Measurements from ENCODE around the gene FBLN2. TPM values are rescaled to one million over a fixed set of nuclear protein-coding genes. Genes with fewer than 3 reads are reported as not detected.
A peak's percentile ranks its signal among the peaks of the same experiment; 100 is the strongest.

FBLN2 gene
- polyA plus RNA-seq, 3 donors, result 0.08 TPM; not detected in 2

DNA sequence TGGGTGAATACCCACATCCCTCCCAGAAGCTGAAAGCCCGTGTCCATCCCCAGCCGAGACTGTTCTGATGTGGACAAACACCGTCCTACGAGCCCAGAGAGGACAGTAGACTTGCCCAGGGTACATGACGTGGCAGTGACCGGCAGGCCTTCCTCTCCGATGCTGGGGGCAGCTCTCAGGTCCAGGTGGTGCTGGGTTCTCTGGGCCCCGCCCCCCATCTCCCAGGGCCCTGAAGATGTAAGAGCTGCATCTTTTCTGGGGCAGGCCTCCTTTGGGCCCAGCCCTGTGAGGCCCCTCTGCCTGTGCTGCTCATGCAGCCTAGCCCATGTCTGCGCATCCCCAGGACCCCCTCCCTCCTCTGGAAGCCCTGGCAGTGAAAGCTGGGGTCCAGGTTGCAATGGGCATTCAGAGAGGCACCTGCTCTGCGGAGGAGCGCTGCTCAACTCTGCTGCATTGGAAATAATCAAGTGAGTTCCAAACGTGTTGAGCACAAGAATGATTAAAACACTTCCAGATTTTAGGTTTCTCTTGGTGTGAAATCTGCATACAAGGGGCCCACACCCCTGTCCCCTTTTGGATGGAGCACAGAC, 71.9 kb downstream of the FBLN2 start:
- Histone ChIP-seq H3K4me3 (replicated peaks in 1 of 3; ENCODE audit: low read depth in 2 of 3, low read length in 3 of 3) (no peak overlapping the region), H2AFZ (ENCODE audit: insufficient read depth, low read depth, low read length, poor library complexity, severe bottlenecking) (no peak overlapping the region), H4K20me1 (ENCODE audit: insufficient read depth, low read length) (no peaks in the 10 kb centered on the region), H3K9ac (ENCODE audit: insufficient read depth, low read length, poor library complexity, severe bottlenecking) (no peak overlapping the region), H3K27ac (ENCODE audit: low read depth in 1 of 2, low read length in 2 of 2) (no peak overlapping the region), H3K36me3 (replicated peaks in 1 of 2; ENCODE audit: control insufficient read depth in 1 of 2, insufficient read depth in 2 of 2, low read length in 2 of 2) (no peaks in the 10 kb centered on the region), H3K79me2 (ENCODE audit: insufficient read depth, low read length) (no peaks in the 10 kb centered on the region), H3K27me3 (ENCODE audit: control insufficient read depth in 2 of 2, insufficient read depth in 2 of 2, low read length in 2 of 2) (no peaks in the 10 kb centered on the region), H3K4me1 (ENCODE audit: control insufficient read depth in 1 of 2, insufficient read depth in 2 of 2, low read length in 2 of 2) (no peaks in the 10 kb centered on the region), H3K4me2 (replicated peaks; ENCODE audit: extremely low read depth, low read length, poor library complexity, severe bottlenecking) (no peak overlapping the region), H3K9me3 (replicated peaks in 1 of 2; ENCODE audit: control insufficient read depth in 1 of 2, insufficient read depth in 1 of 2, low read length in 2 of 2) (no peaks in the 10 kb centered on the region)
- H3K4me3 Mint-ChIP-seq, result no peak overlapping the region
- no peak overlapping the region for H3K27ac Mint-ChIP-seq
- H3K36me3 Mint-ChIP-seq, result no peaks in the 10 kb centered on the region
- 93% methylated on average over 12 of the region's 12 CpGs for WGBS (ENCODE audit: insufficient coverage)
- intact Hi-C loops (cut with micrococcal nuclease), result no loop called here
- H3K9me3 Mint-ChIP-seq, result peaks cover 0 to under 1% (median 0%) of the 10 kb centered on the region in 7 donors
- H3K4me1 Mint-ChIP-seq, result no peaks in the 10 kb centered on the region
- TF ChIP-seq, protein P1, sequence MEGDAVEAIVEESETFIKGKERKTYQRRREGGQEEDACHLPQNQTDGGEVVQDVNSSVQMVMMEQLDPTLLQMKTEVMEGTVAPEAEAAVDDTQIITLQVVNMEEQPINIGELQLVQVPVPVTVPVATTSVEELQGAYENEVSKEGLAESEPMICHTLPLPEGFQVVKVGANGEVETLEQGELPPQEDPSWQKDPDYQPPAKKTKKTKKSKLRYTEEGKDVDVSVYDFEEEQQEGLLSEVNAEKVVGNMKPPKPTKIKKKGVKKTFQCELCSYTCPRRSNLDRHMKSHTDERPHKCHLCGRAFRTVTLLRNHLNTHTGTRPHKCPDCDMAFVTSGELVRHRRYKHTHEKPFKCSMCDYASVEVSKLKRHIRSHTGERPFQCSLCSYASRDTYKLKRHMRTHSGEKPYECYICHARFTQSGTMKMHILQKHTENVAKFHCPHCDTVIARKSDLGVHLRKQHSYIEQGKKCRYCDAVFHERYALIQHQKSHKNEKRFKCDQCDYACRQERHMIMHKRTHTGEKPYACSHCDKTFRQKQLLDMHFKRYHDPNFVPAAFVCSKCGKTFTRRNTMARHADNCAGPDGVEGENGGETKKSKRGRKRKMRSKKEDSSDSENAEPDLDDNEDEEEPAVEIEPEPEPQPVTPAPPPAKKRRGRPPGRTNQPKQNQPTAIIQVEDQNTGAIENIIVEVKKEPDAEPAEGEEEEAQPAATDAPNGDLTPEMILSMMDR (IDR thresholded peaks at IDR 0.05), result no peak
- DNase-seq, result no peak
- H3K27me3 Mint-ChIP-seq (ENCODE audit: low read depth in 3 of 3), result peaks cover 0 to 9% (median 0%) of the 10 kb centered on the region in 3 donors

DNA sequence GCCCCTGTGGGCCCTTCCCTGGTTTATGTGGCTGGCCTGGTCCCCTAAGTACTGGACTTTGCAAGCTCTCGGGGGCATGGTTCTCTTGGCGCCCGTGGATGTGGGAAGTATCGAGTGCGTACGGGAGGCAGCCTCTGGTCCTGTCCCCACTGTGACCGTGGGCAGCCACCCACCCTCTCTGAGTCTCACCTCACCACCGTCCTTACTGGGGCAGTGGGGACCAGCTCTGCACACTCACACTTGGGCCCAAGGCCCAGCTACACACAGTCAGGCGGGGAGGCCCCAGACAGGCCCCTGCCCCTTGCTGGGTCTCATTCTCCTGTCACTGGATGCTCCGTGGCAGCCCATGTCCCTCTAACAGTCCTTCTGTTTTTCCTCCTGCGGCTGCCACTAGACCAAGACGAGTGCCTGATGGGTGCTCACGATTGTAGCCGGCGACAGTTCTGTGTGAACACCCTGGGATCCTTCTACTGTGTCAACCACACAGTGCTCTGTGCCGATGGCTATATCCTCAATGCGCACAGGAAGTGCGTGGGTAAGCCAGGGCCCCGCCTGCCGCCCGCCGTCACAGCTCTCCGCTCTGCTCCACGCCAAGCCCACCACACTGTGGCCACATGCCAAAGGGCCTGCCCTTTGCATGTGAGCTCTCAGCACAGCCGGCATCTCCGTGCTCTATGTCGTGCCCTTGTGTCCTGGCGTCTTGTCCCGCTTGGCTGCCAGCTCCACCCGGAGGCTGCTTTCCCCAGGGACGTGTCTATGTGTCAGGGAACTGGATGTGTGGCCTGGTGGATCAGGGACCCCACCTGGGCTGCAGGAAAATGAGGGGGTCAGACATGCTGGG, 72.7 kb downstream of the FBLN2 start:
- Histone ChIP-seq H3K36me3 (replicated peaks in 1 of 2; ENCODE audit: control insufficient read depth in 1 of 2, insufficient read depth in 2 of 2, low read length in 2 of 2) (no peaks in the 10 kb centered on the region), H3K4me3 (replicated peaks in 1 of 3; ENCODE audit: low read depth in 2 of 3, low read length in 3 of 3) (no peak overlapping the region), H2AFZ (ENCODE audit: insufficient read depth, low read depth, low read length, poor library complexity, severe bottlenecking) (no peak overlapping the region), H3K9me3 (replicated peaks in 1 of 2; ENCODE audit: control insufficient read depth in 1 of 2, insufficient read depth in 1 of 2, low read length in 2 of 2) (no peaks in the 10 kb centered on the region), H3K79me2 (ENCODE audit: insufficient read depth, low read length) (no peaks in the 10 kb centered on the region), H3K27ac (ENCODE audit: low read depth in 1 of 2, low read length in 2 of 2) (no peak overlapping the region), H3K9ac (ENCODE audit: insufficient read depth, low read length, poor library complexity, severe bottlenecking) (no peak overlapping the region), H3K27me3 (ENCODE audit: control insufficient read depth in 2 of 2, insufficient read depth in 2 of 2, low read length in 2 of 2) (no peaks in the 10 kb centered on the region), H3K4me1 (ENCODE audit: control insufficient read depth in 1 of 2, insufficient read depth in 2 of 2, low read length in 2 of 2) (no peaks in the 10 kb centered on the region), H4K20me1 (ENCODE audit: insufficient read depth, low read length) (no peaks in the 10 kb centered on the region), H3K4me2 (replicated peaks; ENCODE audit: extremely low read depth, low read length, poor library complexity, severe bottlenecking) (no peak overlapping the region)
- Mint-ChIP-seq H3K4me3 (peak overlapping the region in 1 of 2 donors; percentile 20), H3K27ac (peak overlapping the region in 1 of 7 donors; percentile 53), H3K27me3 (ENCODE audit: low read depth in 3 of 3) (peaks cover 0 to 11% (median 0%) of the 10 kb centered on the region in 3 donors), H3K9me3 (no peaks in the 10 kb centered on the region), H3K36me3 (no peaks in the 10 kb centered on the region), H3K4me1 (no peaks in the 10 kb centered on the region)
- no peak for DNase-seq
- intact Hi-C loops (cut with micrococcal nuclease), result no loop called here
- TF ChIP-seq, protein P1 (IDR thresholded peaks at IDR 0.05), result no peak
- 83% methylated on average over 31 of the region's 31 CpGs for WGBS (ENCODE audit: insufficient coverage)

Data from CD14-positive monocyte (primary cell).